HG03064 (cell line): ENCODE results near the gene PRR33.

Experiments
- ATAC-seq: cut with Tn5 transposase; IDR thresholded peaks from one replicate; pipeline ENCODE4 v1.9.1; 2021; ENCODE audit warnings: low read depth; ENCODE audit not compliant: unreplicated experiment

Gene PRR33

DNA sequence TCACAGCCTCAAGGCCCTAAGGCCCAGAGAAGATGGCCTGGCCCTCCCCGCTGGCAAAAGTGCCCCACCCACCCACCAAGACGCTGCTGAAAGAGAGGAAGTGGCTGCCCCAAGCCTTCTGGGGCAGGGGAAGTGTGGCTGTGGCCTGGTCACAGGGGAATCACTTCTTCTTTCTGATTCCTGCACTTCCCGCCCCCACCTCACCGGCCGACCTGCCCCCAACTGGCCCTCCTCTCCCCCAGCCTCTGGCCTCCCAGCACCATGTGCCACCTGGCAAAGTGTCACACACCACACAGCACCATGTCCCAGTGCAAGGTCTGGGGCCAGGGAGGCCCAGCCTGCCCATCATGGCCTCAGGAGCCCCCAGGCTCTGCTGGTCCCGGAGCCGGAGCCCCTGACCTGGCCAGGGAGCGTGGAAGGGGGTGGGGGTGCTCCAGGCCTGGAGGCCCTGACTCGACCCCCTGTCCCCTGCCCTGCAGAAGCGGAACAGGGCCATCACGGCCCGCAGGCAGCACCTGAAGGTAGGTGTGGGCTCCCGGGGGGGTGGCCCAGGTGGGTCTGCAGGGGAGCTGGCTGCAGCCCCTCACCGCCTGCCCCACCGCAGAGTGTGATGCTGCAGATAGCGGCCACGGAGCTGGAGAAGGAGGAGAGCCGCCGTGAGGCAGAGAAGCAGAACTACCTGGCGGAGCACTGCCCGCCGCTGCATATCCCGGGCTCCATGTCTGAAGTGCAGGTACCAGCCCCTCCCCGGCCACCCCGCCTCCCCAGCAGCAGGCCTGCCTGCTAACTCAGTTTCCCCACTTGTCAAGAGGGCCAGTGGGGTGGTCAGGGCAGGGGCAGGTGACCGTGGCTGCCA, 51.5 kb downstream of the PRR33 start:
- ATAC-seq = no peak

- ATAC-seq = no peak
These were observed 52.3 kb downstream of the PRR33 start for GRCh38 chr11:1839204-1839923.

GRCh38 chr11:1838426-1839144, 53.1 kb downstream of the PRR33 start, which contains the start of gene TNNI2:
TNNI2 (plus strand) TSS chr11:1838981; CDS start chr11:1839697, 716 bp downstream.
- no peak for ATAC-seq
